Fibroblast of gingiva (primary cell): Measurements from ENCODE around the gene SHB.
"Not testable (repeated sequence)": the region's sequence is repeated elsewhere in the genome, so short reads cannot be mapped to it uniquely, and the experiment has no call there.

Experiments
- DNase-seq: peaks from one replicate; pipeline ENCODE4 v3.0.0-alpha.2; 2011; ENCODE audit warnings: low read depth

Gene SHB

GRCh38 chr9:38062498-38063362 lies 6.3 kb downstream of the SHB start:
- peak; percentile 39 for DNase-seq

GRCh38 chr9:38062106-38062497 lies 6.9 kb downstream of the SHB start:
- DNase-seq: no peak

- DNase-seq: no peak
Observed at GRCh38 chr9:38061326-38061977, 7.6 kb downstream of the SHB start.

- no peak for DNase-seq
Observed at GRCh38 chr9:38060681-38061080, 8.3 kb downstream of the SHB start.

DNA sequence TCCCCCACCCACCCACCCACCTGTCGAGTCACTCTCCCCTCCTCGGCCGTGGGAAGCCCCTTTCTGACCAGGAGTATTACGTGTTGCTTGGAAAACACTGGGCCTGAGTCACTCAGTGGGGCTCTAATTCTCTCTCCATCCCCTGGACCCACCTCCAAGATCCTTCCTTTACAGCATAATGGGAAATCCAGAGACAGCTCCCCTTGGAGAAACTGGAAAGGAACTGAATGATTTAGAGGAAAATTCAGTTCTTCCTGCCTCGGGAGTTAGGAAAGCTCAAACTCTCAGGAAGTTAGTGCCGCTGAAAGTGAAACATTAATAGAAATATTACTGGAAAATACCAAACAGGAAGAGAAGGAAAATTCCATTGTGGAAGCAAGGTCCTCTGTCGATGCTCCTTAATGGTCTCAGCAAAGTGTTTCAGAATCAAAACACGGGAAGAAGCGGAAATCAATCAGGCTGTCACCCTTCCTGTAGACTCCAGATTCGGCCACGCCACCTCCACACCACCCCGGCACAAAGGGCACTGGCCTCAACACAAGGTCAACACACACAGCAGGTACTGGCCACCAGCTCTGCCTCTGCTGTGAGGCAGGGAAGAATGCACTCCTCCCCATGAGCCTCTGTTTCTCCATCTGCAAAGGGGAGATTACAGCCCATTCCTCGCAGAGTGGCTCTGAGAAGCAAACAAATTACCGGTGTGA lies 9.6 kb downstream of the SHB start:
- DNase-seq: no peak

GRCh38 chr9:38058452-38059232 lies 10.4 kb downstream of the SHB start:
- DNase-seq: no peak

DNA sequence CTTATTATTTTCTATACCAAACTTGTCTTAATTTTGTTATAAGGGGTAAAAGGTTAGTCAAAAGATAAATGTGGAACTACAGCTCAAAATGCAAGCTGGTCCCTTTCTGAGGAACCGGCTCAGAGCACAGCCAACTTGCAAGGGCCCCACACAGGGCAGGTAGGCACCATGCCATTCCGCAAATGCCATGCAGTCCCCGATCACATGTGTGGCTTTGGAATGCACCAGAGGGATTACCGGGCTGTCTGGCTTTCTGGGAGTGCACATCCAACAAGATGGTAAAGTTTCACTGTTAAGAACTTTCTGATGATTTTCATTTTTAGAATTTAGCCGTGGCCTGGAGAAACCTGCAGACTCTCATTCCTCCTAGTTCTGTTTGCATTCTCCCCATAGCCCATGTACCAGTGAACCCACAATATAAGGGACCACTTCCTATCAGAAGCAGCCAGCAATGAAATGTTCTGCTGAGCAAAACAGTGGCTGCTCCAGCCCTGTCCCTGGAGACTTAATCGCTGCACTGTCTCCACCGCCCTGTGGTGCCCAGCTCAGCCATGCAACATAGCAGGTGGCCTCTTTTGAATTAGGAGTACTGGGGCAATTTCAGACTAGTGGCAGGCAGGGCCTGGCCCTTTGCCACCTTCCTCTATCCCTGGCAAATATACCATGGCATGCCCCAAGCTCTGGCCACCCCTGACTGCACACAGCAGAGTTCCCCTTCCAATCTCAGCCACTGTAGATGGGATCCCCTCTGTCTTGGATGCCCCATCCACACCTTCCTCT lies 11.4 kb downstream of the SHB start:
- DNase-seq: no peak

DNA sequence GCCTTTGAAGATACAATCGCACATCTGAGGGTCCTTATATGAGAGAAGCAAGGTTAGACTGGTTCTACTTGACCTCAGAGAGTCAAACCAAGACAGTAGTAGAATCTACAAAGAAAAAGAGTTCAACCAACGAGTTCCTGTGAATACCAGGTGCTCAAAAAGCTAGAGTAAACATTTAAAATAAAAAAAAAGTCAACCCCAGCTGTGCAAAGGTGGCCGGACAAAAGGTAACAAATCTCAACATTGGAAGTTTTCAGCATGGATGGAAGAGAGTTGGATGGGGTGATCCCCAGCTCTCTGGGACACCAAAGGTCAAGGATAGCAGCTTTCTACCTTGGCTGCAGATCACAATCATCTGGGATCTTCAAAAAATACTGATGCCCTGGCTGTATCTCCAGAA lies 14.4 kb downstream of the SHB start:
- no peak for DNase-seq

DNA sequence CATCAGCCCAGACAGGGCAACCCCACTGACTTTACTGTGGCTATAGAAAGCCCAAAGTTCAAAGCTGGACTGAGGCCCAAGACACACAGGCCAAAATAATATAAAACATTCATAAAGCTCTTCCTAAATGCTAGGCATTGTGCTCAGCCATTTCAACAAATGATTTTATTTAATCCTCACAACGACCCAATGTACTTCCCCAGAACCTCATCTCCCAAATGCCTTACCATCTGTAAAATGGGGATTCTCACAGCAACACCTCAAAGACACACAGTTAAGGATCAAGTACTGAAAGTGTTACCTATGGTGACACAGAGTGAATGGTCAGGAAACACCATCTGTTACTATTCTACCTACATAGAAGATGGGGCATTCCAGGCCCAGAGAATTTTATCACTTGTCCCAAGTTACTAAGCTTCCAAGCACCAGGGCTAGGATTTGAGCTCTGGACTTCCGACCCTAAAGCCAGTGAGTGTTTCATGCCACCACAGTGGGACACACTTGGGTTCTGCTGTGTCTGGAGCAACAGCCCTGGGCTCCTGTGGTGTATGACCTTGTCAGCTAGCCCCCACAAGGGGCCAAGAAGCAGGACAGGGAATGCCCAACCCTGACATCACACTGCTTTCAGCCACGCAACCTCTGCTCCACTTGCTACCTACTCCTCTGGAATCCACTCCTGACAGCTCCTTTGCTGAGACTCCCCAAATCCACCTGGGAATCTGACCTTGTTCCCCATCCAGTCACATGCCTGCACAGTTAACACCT lies 15.1 kb downstream of the SHB start:
- DNase-seq: no peak

DNA sequence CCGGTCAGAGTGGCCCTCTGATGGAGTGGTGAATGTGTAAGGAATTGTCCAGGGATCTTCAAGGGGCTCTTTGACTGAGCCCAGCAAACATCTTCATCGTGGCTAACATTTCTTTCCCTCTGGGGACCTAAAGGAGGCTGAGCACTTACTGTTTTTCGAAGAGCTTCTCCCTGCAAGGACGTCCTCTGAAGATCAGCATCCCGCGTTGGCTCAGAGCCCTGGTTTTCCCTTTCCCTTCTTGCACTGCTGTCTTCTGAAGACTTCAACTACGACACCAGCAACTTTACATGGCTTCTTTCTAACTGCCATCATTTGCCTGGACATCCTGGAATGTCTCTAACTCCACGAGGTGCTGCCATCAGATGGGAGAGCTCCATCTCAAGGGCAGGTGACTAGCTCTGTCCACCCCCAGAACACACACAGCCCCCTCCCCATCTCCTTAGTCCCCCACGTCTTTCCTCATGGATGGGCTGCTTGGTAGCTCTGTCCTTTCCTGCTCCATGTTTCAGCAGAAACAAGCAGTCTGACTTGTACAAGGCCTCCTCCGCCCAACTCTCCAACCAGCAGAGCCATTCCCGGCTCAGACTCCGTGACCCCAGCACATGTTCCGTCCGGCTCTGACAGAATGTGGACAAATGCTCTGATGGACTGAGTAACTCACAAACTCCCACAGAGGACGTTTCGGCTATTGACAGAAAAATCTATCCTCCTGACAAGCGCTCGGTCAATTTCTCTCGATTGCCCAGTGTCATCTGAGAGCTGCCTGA lies 17.1 kb downstream of the SHB start:
- no peak for DNase-seq

GRCh38 chr9:38048316-38048969 lies 20.6 kb downstream of the SHB start:
- peak; percentile 64 for DNase-seq

- DNase-seq: peak; percentile 73
Observed at GRCh38 chr9:38047301-38048251, 21.5 kb downstream of the SHB start.

DNA sequence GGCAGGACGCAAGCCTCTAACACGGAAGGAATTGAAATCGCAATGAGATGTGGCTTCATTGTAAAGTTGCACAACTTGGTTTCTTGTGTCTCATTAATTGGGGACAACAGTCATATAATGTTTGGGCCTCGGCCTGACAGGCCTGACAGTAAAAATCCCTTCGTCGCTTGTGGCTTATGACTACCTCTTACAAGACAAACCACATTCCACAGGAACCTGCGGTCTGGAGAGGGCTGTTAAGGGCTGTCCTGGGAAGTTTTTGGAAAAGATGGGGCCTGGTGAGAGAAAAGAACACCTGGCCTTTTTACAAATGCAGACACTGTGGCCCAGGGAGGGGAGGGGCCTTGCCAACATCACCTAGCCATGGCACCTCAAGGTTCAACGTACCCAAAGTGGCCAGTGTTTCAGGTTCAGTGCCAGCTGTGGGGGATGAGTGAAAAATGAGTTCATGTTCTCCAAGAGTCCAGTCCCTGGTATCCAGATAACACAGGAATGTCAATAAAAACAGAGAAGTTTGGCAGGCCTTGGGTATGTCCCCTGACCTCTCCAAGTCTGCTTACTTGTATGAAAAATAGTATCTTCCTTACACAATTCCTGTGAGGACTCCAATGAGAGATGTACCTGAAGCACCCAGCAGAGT lies 22.2 kb downstream of the SHB start:
- peak; percentile 50 for DNase-seq

DNA sequence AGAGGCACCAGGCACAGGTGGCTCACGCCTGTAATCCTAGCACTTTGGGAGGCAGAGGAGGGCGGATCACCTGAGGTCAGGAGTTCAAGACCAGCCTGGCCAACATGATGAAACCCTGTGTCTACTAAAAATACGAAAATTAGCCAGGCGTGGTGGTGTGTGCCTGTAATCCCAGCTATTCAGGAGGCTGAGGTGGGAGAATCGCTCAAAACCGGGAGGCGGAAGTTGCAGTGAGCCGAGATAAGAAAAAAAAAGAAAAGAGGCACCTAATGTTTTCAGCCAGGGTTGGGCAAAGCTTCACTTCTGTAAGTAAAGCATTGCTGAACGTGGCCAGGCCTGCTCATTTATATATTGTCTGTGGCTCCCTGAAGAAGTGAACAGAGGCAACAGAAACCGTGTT lies 23.1 kb downstream of the SHB start:
- DNase-seq: not testable (repeated sequence)

- DNase-seq: no peak
Observed at GRCh38 chr9:38044706-38045105, 24.3 kb downstream of the SHB start.

DNA sequence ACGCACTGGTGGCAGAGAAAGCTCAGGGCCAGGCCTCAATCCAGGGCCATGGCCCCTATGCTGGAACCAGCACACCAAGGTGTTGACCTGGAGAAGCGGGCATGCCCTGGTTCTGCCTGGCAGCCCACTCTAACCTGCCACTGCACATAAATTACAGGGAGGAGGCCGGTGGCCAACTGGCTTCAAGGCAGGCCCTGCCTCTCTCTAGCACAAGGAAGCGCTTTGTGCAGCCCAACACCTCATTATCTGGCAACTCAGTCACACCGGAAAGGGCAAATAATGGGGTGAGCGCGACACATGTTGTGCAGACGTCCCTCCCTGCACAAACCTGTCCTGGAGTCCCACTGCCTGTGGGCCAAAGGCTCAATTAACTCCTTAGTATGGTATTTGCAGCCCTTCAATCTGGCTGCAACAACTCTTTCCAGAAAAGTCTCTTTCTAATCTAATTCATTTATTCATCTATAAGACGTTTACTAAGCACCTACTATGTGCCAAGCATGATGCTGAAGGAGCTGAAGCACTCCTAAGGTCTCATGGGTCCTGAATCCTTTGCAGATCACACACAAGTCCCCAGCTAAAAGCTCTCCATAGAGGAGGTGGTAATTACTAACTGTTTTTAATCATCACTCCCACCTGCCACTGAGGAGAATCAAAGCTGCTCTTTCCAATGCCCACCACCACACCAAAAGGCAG lies 24.9 kb downstream of the SHB start:
- no peak for DNase-seq
